ENCODE results near the gene MEX3C. TPM values are rescaled to one million over a fixed set of nuclear protein-coding genes. Genes with fewer than 3 reads are reported as not detected.

The MEX3C gene
- total RNA-seq, 2 donors from 2014 or later = 20.5 to 26.7 TPM

DNA sequence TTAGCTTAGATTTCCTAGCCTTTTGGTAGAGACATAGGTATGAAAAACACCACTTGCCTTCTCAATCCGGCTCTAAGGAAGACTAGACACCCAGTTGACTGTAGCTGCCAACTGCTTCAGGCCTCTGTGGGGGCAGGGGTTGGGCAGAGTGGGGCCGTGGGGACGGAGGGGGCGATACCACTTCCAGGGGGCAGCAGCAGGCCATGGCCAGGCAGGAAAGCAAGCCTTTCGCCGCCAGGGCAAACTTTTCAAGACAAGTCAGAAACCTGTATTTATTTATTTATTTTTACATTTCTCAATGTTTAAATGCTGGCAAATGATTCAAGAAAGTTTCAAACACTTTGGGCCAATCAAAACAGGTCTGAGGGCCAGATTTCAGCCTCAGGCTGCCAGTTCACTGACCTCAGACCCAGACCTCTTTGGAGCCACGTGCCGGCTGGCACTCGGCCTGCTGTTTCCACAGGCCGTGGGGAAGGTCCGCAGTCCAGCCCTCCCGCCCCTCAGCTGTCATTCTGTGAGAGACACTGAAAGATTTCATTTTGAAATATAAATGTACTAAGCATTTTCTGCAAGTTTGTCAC is 63.8 kb downstream of the MEX3C start:
- intact Hi-C loops (cut with DNase I, micrococcal nuclease) = no loop called here
- no peak for DNase-seq
- ATAC-seq = no peak

DNA sequence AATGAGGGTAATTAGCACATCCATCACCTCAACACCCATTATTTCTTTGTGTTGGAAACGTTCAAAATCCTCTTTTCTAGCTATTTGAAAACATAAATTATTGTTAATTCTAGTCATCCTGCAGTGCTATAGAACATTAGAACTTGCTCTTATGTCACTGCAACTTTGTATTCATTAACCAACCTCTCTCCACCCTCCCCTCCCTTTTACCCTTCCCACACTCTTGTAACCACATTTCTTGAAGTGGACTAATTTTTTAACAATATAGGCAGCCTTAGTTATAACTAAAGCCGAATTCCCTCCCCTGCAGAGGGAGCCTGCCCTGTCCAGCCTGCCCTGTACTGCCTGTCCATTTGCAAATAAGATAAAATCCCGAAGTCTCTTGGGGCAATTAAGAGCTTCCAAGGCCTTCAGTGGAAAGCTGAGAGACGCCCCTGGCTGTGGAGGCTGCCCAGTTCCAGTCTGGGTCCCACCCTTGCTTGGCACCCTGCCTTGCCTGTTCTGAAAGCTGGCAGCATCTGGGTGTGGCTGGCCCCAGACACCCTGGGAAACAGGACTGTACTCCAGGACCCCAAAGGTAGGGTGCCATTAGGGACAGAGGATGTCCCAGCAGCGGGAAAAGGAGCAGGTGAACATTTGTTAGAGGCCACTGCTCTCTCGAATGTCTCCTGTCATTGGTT is 65.1 kb downstream of the MEX3C start:
- ATAC-seq (no peak), DNase-seq (no peak)
- intact Hi-C loops (cut with DNase I, micrococcal nuclease) = no loop called here

DNA sequence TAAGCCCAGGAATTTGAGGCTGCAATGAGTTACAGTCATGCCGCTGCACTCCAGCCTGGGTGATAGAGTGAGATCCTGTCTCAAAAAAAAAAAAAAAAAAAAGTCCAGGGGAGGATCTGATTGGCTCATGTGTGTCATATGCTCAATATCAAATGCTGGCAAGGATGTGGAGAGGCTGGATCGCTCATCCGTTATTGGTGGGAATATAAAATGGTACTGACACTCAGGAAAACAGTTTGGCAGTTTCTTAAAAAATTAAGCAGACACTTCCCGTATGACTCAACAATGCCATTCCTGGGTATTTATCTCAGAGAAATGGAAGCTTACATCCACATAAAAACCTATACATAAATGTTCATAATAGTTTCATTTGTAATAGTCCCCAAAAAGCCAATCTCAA is 68.9 kb downstream of the MEX3C start:
- ATAC-seq = no peak
- intact Hi-C loops (cut with DNase I, micrococcal nuclease) = no loop called here
- no peak for DNase-seq

DNA sequence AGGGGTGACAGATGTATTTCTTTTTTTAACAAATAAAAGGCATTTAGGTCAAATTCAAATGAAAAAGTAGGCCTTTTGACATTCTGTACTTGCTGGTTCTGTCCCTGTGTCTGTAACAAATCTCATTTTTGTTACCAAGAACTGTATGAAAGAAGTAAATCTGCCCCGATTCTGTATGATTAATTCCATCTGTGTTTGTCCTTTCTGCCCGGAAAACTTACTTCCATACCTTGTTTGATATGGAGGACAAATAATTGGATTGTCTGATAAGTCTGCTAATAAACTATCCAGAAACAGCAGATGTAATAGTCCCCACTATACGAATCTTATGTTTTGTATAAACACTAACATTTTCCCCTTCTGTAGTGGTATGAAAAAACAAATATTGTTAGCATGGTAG is 69.8 kb downstream of the MEX3C start:
- no peak for ATAC-seq
- intact Hi-C loops (cut with DNase I, micrococcal nuclease) = no loop called here
- no peak for DNase-seq

DNA sequence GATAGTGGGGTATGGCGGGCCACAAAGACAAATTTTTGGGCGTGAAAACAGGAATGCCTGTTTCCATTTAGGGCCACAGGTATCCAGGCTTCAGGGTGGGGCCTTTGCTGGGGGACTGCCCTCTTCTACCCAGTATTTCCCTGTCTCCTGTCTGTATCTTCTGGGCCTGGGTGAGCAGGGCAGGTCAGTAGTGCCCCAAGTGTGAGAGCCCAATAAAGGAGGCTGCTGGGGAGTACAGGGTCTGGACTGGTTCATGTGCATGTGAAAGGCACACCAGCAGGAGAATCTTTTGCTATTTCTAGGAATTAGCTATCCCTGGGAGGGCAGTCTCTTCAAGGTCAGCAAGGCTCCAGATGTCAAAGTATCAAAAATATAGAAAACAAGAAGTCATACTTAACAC is 71.5 kb downstream of the MEX3C start:
- intact Hi-C loops (cut with DNase I, micrococcal nuclease) = no loop called here
- DNase-seq (no peak), ATAC-seq (no peak)

Other genes starting within 250 kb of the MEX3C start
- gene ELAC1, start 229.6 kb downstream of the MEX3C start, total RNA-seq = 1 to 10 TPM; 8.6 to 9.4 TPM
- gene SMAD4, start 167.5 kb downstream of the MEX3C start, total RNA-seq = 100 to 1,000 TPM in 1 of 2 donors, 10 to 100 TPM in 1; 76.1 to 100 TPM

All from left colon (tissue), 2 donors.